Airway epithelial cell (primary cell): Measurements from ENCODE around the gene WDR73. TPM values are rescaled to one million over a fixed set of nuclear protein-coding genes. Genes with fewer than 3 reads are reported as not detected.

Experiments
- total RNA-seq: library from RNA; depleted of rRNA; stranded (reverse); fragments of >200 nt; gene quantifications from 2 replicates; pipeline ENCODE4 v1.2.3, GENCODE V29; 2015

WDR73 gene
- total RNA-seq = 16.3 and 17.0 TPM in 2 replicates

GRCh38 chr15:84653910-84654688 is at the start of gene WDR73:
TSS of gene WDR73 (minus strand) at chr15:84654283. CDS start at chr15:84654274, 9 bp downstream.

GRCh38 chr15:84658080-84658787 is 4.2 kb upstream of the WDR73 start, which contains the start of gene NMB:
TSS of gene NMB (minus strand) at chr15:84658199. CDS start at chr15:84658152, 47 bp downstream.

GRCh38 chr15:84600687-84601554 is 53.2 kb downstream of the WDR73 start, which contains the start of gene ZSCAN2:
TSS of gene ZSCAN2 (plus strand) at chr15:84601009. CDS start at chr15:84603928, 2,919 bp downstream.

Other genes with a start within 250 kb of the WDR73 start
- gene ZSCAN2, start 53.3 kb downstream of the WDR73 start, total RNA-seq = 4.7 and 7.7 TPM in 2 replicates
- gene NMB, start 3.9 kb upstream of the WDR73 start, total RNA-seq = 12.0 and 12.6 TPM in 2 replicates
- gene SEC11A, start 61.9 kb upstream of the WDR73 start, total RNA-seq = 134 and 137 TPM in 2 replicates
- 6.1 and 8.3 TPM in 2 replicates for gene ZNF592, start 94.3 kb upstream of the WDR73 start, total RNA-seq
- 0.28 and 0.42 TPM in 2 replicates for gene ALPK3, start 163.1 kb upstream of the WDR73 start, total RNA-seq
- gene SLC28A1, start 230.4 kb upstream of the WDR73 start, total RNA-seq = not detected in 2 replicates